ENCODE measurements around the gene MAN1C1.

- no peak for TF ChIP-seq CTCF (IDR thresholded peaks at IDR 0.05)
- TF ChIP-seq POLR2A (IDR thresholded peaks at IDR 0.05) = no peak
- no peak for TF ChIP-seq POLR2AphosphoS5 (IDR thresholded peaks at IDR 0.05)
Observed at GRCh38 chr1:25581764-25582163, 34.8 kb upstream of the MAN1C1 start.

Data from sigmoid colon (tissue), 4 donors.